ENCODE measurements around the gene NTRK1.
A peak's percentile ranks its signal among the peaks of the same experiment; 100 is the strongest.

Gene NTRK1

DNA sequence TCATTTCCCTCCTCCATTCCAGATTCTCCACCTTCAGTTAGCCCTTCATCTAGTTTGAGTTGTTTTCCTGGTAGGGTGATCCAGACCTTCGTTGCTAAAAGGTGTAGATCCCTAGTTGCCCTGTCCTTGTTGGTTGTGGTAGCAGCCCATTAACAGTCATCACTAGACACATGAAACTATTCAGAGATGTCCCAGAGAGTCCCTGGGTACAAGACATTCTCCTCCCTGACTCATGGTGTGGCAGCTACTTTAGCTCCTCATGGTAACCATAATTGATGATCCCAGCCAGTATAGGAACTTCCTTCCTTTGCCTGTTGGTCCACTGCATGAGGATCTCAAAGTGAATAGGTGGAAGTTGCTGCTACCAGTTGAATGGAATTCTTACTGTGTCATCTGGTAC is 38.0 kb upstream of the NTRK1 start:
- no peaks in the 10 kb centered on the region for H3K4me1 Mint-ChIP-seq
- H3K36me3 Mint-ChIP-seq (ENCODE audit: low read depth), result no peaks in the 10 kb centered on the region
- TF ChIP-seq, protein P1, sequence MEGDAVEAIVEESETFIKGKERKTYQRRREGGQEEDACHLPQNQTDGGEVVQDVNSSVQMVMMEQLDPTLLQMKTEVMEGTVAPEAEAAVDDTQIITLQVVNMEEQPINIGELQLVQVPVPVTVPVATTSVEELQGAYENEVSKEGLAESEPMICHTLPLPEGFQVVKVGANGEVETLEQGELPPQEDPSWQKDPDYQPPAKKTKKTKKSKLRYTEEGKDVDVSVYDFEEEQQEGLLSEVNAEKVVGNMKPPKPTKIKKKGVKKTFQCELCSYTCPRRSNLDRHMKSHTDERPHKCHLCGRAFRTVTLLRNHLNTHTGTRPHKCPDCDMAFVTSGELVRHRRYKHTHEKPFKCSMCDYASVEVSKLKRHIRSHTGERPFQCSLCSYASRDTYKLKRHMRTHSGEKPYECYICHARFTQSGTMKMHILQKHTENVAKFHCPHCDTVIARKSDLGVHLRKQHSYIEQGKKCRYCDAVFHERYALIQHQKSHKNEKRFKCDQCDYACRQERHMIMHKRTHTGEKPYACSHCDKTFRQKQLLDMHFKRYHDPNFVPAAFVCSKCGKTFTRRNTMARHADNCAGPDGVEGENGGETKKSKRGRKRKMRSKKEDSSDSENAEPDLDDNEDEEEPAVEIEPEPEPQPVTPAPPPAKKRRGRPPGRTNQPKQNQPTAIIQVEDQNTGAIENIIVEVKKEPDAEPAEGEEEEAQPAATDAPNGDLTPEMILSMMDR (IDR thresholded peaks at IDR 0.05), result no peak
- no peak overlapping the region for H3K4me3 Mint-ChIP-seq
- H3K9me3 Mint-ChIP-seq, result peaks cover 17% of the 10 kb centered on the region
- peaks cover 50% of the 10 kb centered on the region for H3K27me3 Mint-ChIP-seq (ENCODE audit: low read depth, poor library complexity)
- H3K27ac Mint-ChIP-seq, result no peak overlapping the region
- no peak for DNase-seq

- TF ChIP-seq, protein P1 (IDR thresholded peaks at IDR 0.05), result no peak
- Mint-ChIP-seq H3K27me3 (ENCODE audit: low read depth, poor library complexity) (peaks cover 46% of the 10 kb centered on the region), H3K27ac (no peak overlapping the region), H3K4me3 (no peak overlapping the region), H3K9me3 (peaks cover 17% of the 10 kb centered on the region), H3K36me3 (ENCODE audit: low read depth) (no peaks in the 10 kb centered on the region), H3K4me1 (peaks cover 4% of the 10 kb centered on the region)
- no peak for DNase-seq
Observed at GRCh38 chr1:156823210-156823790, 37.4 kb upstream of the NTRK1 start.

DNA sequence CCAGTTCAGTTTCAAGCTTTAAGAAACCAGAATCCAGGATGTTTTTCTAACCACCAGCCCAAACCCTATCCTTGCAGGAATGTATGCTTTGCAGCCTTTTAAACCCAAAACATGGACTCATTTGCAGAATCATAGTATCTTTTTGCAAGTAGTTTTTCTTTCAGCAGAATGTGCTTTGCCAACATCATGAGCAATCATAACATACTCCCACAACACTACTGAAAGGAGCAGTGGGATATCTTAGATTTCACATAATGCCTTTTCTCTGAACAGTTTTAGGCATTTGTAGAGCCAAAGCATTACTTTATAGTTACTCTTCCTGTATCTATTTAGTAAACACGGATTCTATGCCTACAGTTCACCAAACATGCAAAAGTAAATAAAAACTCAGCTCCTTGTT is 34.0 kb upstream of the NTRK1 start:
- no peak overlapping the region for H3K27ac Mint-ChIP-seq
- no peak for DNase-seq
- H3K36me3 Mint-ChIP-seq (ENCODE audit: low read depth), result no peaks in the 10 kb centered on the region
- H3K9me3 Mint-ChIP-seq, result no peaks in the 10 kb centered on the region
- no peak overlapping the region for H3K4me3 Mint-ChIP-seq
- H3K4me1 Mint-ChIP-seq, result peaks cover 12% of the 10 kb centered on the region
- peaks cover 35% of the 10 kb centered on the region for H3K27me3 Mint-ChIP-seq (ENCODE audit: low read depth, poor library complexity)
- TF ChIP-seq, protein P1 (IDR thresholded peaks at IDR 0.05), result no peak

GRCh38 chr1:156828400-156829124 is 32.1 kb upstream of the NTRK1 start:
- TF ChIP-seq, protein P1 (IDR thresholded peaks at IDR 0.05), result no peak
- Mint-ChIP-seq H3K27me3 (ENCODE audit: low read depth, poor library complexity) (peaks cover 35% of the 10 kb centered on the region), H3K4me3 (no peak overlapping the region), H3K9me3 (no peaks in the 10 kb centered on the region), H3K36me3 (ENCODE audit: low read depth) (no peaks in the 10 kb centered on the region), H3K4me1 (peaks cover 12% of the 10 kb centered on the region), H3K27ac (peak overlapping the region; percentile 7)
- no peak for DNase-seq

DNA sequence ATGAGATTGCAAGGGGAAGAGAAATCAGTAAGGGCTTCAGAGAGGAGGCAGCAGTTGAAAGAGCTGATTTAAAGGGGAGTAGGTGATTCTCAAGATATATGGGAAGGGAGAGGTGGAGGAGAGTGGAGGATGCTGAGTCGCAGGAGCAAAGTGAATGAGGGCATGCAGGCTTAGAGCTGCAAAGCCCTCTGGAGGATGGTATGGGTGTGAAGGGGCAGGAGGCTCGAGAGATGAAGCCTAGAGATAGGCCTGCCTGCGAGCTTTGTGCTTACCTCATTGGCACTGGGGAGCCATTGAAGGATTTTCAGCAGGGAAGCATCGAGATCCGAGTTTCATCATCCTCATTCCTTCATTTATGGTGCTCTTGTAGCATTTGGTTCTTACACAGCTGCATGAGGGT is 28.2 kb upstream of the NTRK1 start:
- no peaks in the 10 kb centered on the region for H3K9me3 Mint-ChIP-seq
- H3K36me3 Mint-ChIP-seq (ENCODE audit: low read depth), result no peaks in the 10 kb centered on the region
- H3K27ac Mint-ChIP-seq, result no peak overlapping the region
- no peak overlapping the region for H3K4me3 Mint-ChIP-seq
- no peak for DNase-seq
- H3K4me1 Mint-ChIP-seq, result peaks cover 34% of the 10 kb centered on the region
- TF ChIP-seq, protein P1 (IDR thresholded peaks at IDR 0.05), result no peak
- H3K27me3 Mint-ChIP-seq (ENCODE audit: low read depth, poor library complexity), result peaks cover 65% of the 10 kb centered on the region

- peaks cover 29% of the 10 kb centered on the region for H3K4me1 Mint-ChIP-seq
- TF ChIP-seq, protein P1 (IDR thresholded peaks at IDR 0.05), result no peak
- no peak overlapping the region for H3K4me3 Mint-ChIP-seq
- no peak overlapping the region for H3K27ac Mint-ChIP-seq
- no peaks in the 10 kb centered on the region for H3K36me3 Mint-ChIP-seq (ENCODE audit: low read depth)
- peaks cover 68% of the 10 kb centered on the region for H3K27me3 Mint-ChIP-seq (ENCODE audit: low read depth, poor library complexity)
- no peaks in the 10 kb centered on the region for H3K9me3 Mint-ChIP-seq
- DNase-seq, result no peak
Observed at GRCh38 chr1:156833603-156834002, 27.1 kb upstream of the NTRK1 start.
